ENCODE data around the gene SLC38A9.

DNA sequence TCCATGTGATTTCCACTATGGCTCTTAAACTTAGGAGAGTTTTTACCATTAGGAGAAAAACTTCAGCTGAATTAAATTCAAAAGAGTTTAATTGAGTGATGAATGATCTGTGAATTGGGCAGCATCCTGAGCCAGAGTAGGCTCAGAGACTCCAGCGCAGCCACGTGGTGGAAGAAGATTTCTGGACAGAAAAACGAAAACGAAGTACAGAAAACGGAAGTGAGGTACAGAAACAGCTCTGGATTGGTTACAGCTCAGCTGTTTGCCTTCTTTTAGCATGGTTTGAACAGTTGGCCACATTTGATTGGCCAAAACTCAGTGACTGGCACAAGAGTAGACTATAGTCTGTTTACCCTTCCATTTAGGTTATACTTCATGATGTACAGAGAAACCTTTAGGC, 108.2 kb downstream of the SLC38A9 start:
- TF ChIP-seq CTCF (IDR thresholded peaks at IDR 0.05; ENCODE audit: low read depth, low read length, missing input control) (no peak), TAF1 (conservative IDR thresholded peaks at IDR 0.05) (no peak), GABPA (IDR thresholded peaks at IDR 0.05 in 1 of 2, conservative IDR thresholded peaks at IDR 0.05 in 1 of 2) (no peak)
- TF ChIP-seq, protein P1, sequence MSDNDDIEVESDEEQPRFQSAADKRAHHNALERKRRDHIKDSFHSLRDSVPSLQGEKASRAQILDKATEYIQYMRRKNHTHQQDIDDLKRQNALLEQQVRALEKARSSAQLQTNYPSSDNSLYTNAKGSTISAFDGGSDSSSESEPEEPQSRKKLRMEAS (IDR thresholded peaks at IDR 0.05), result no peak

Measured in liver (tissue), 3 donors.